A549 (cell line): ENCODE results near the gene GALNT18. TPM values are rescaled to one million over a fixed set of nuclear protein-coding genes. Genes with fewer than 3 reads are reported as not detected.

Experiments
- ATAC-seq, 2 experiments: fragments of 200-7000 bp in 1 of 2; fragments of >200 bp in 1 of 2; cut with Nextera tagmentation in 1 of 2; cut with Tn5 transposase in 1 of 2; 3 replicates each; pipeline versions ENCODE4 v1.8.0 to v1.9.1; 2018 to 2020; ENCODE audit warnings: mild to moderate bottlenecking in 1 of 2, moderate library complexity in 1 of 2
- CTCF ChIA-PET: fragments of 300-600 bp; sonication (Branson Sonifier 250); formaldehyde crosslinking; extraction: SDS; loops from one replicate; lab custom pipeline; 2021; ENCODE audit warnings: antibody characterized with exemption, inconsistent platforms; lab: Yijun Ruan, JAX
- POLR2A ChIA-PET: fragments of 350-600 bp; formaldehyde crosslinking; extraction: SDS; loops from one replicate; lab custom pipeline; 2021; ENCODE audit warnings: antibody characterized with exemption, inconsistent platforms; lab: Yijun Ruan, JAX
- DNase-seq, 2 experiments: peaks; one replicate each; pipeline versions ENCODE4 v3.0.0 to v3.0.0-alpha.2; 2011 to 2016; ENCODE audit warnings: low read depth in 1 of 2, low spot score in 1 of 2
- FAIRE-seq: peaks from 2 replicates; lab custom pipeline; 2011; peaks lifted over from hg19 to GRCh38; lab: Jason Lieb, UNC
- H3K27ac ChIP-seq, 2 experiments: fragments of >200 bp; sonication (Bioruptor Twin); formaldehyde crosslinking; 3 replicates each; pipeline ENCODE4 v1.5.1; 2016 to 2017
- H3K4me1 ChIP-seq: fragments of >200 bp; sonication (Bioruptor Twin); formaldehyde crosslinking; 3 replicates; pipeline ENCODE4 v1.6.1; 2016
- H3K4me2 ChIP-seq: fragments of >200 bp; sonication (Bioruptor Twin); formaldehyde crosslinking; 3 replicates; pipeline ENCODE4 v1.6.1; 2016
- H3K4me3 ChIP-seq: fragments of >200 bp; sonication (Bioruptor Twin); formaldehyde crosslinking; 3 replicates; pipeline ENCODE4 v1.5.1; 2016
- H3K9me3 ChIP-seq: fragments of >200 bp; sonication (Bioruptor Twin); formaldehyde crosslinking; 3 replicates; pipeline ENCODE4 v1.6.1; 2016
- BCL3 ChIP-seq: fragments of >200 bp; sonication (Bioruptor Twin); formaldehyde crosslinking; IDR thresholded peaks from 3 replicates; pipeline ENCODE4 v1.6.1; 2016
- CEBPB ChIP-seq, 2 experiments: fragments of >200 bp in 1 of 2; sonication (Bioruptor Twin) in 1 of 2; formaldehyde crosslinking in 1 of 2; IDR thresholded peaks; 2 replicates each; pipeline ENCODE4 v1.6.1; 2012 to 2016
- CHD2 ChIP-seq: fragments of 150-350 bp; IDR thresholded peaks from 2 replicates; pipeline ENCODE4 v1.6.1; 2014; ENCODE audit warnings: low read length; ENCODE audit not compliant: partially characterized antibody
- CHD4 ChIP-seq: fragments of 200-600 bp; sonication (generic); IDR thresholded peaks from 2 replicates; pipeline ENCODE4 v1.6.1; 2016; ENCODE audit warnings: antibody characterized with exemption, mild to moderate bottlenecking, borderline replicate concordance
- E2F6 ChIP-seq: IDR thresholded peaks from 2 replicates; pipeline ENCODE4 v1.6.1; 2012; ENCODE audit warnings: low read depth, borderline replicate concordance
- ESRRA ChIP-seq: fragments of 150-350 bp; IDR thresholded peaks from 2 replicates; pipeline ENCODE4 v1.6.1; 2014; ENCODE audit warnings: mild to moderate bottlenecking, low read length, borderline replicate concordance
- GATA3 ChIP-seq: IDR thresholded peaks from 2 replicates; pipeline ENCODE4 v1.6.1; 2012; ENCODE audit warnings: borderline replicate concordance
- HOXA7 ChIP-seq: fragments of 250-450 bp; sonication (Bioruptor Pico); IDR thresholded peaks from 2 replicates; pipeline ENCODE4 v1.5.0; 2020; ENCODE audit warnings: mild to moderate bottlenecking, moderate library complexity
- KDM1A ChIP-seq: fragments of 200-600 bp; sonication (generic); IDR thresholded peaks from 2 replicates; pipeline ENCODE4 v1.6.1; 2016; ENCODE audit warnings: low read depth, mild to moderate bottlenecking
- KDM5A ChIP-seq: fragments of 200-600 bp; sonication (generic); IDR thresholded peaks from 2 replicates; pipeline ENCODE4 v1.6.1; 2016; ENCODE audit warnings: antibody characterized with exemption, mild to moderate bottlenecking
- MAZ ChIP-seq: fragments of 150-350 bp; IDR thresholded peaks from 2 replicates; pipeline ENCODE4 v1.6.1; 2014; ENCODE audit warnings: antibody characterized with exemption, low read depth, low read length, borderline replicate concordance
- NR3C1 ChIP-seq: fragments of >200 bp; sonication (Bioruptor Twin); formaldehyde crosslinking; IDR thresholded peaks from 3 replicates; pipeline ENCODE4 v1.6.1; 2017
- PBX3 ChIP-seq: IDR thresholded peaks from 2 replicates; pipeline ENCODE4 v1.6.1; 2012
- POLR2A ChIP-seq: IDR thresholded peaks from 2 replicates; pipeline ENCODE4 v1.6.1; 2012; ENCODE audit warnings: mild to moderate bottlenecking, low read length
- POLR2AphosphoS2 ChIP-seq: conservative IDR thresholded peaks from 2 replicates; pipeline ENCODE4 v1.6.1; 2012; ENCODE audit warnings: low read length, improper control_type of control experiment, inconsistent platforms
- RAD21 ChIP-seq, 2 experiments: fragments of >200 bp in 1 of 2; sonication (Bioruptor Twin) in 1 of 2; formaldehyde crosslinking in 1 of 2; IDR thresholded peaks in 1 of 2; conservative IDR thresholded peaks in 1 of 2; 2 replicates in 1 of 2; 3 replicates in 1 of 2; pipeline ENCODE4 v1.6.1; 2012 to 2018; ENCODE audit warnings: inconsistent platforms in 1 of 2
- RNF2 ChIP-seq: fragments of 200-600 bp; sonication (generic); IDR thresholded peaks from 2 replicates; pipeline ENCODE4 v1.6.1; 2016; ENCODE audit warnings: low read depth, mild to moderate bottlenecking, antibody characterized with exemption, moderate library complexity, borderline replicate concordance
- USF2 ChIP-seq: fragments of 450-650 bp; IDR thresholded peaks from 2 replicates; pipeline ENCODE4 v1.6.1; 2014; ENCODE audit warnings: antibody characterized with exemption
- WGBS: methylation state at CpG from one replicate; pipeline ENCODE4 v1.1.6; 2017; ENCODE audit errors: missing lambda C conversion rate; 5-methylcytosine and 5-hydroxymethylcytosine counted together
- polyA plus RNA-seq, 4 experiments: library from polyadenylated mRNA; depleted of rRNA in 3 of 4; stranded (reverse); fragments of >200 nt; fragmentation: RNase III in 1 of 4; extraction: RNeasy Plus Mini Kit Qiagen cat#74134 plus additional on column Dnase treatment in 1 of 4; gene quantifications; 2 replicates in 3 of 4; 3 replicates in 1 of 4; pipeline ENCODE4 v1.2.3, GENCODE V29; 2011 to 2017
- TF ChIP-seq, protein P1 (sequence below): IDR thresholded peaks from 2 replicates; pipeline ENCODE4 v1.6.1; 2012

The GALNT18 gene
- polyA plus RNA-seq, 2 of the 4 experiments (the other 2 are of a cell fraction), result 6.7 to 16.1 TPM

- Histone ChIP-seq H3K4me3 (no peak overlapping the region), H3K4me1 (no peaks in the 10 kb centered on the region), H3K27ac (no peak overlapping the region), H3K9me3 (no peaks in the 10 kb centered on the region), H3K4me2 (no peak overlapping the region)
- TF ChIP-seq ESRRA (no peak), USF2 (no peak), MAZ (no peak), CHD4 (no peak), CHD2 (no peak), RAD21 (conservative IDR thresholded peaks at IDR 0.05 in 1 of 2, IDR thresholded peaks at IDR 0.05 in 1 of 2) (no peak), CEBPB (IDR thresholded peaks at IDR 0.05) (no peak), PBX3 (no peak), NR3C1 (no peak), HOXA7 (no peak), POLR2AphosphoS2 (no peak), E2F6 (no peak)
- WGBS, result 83% methylated on average over 13 of the region's 13 CpGs
- CTCF ChIA-PET, result interaction anchor here (1.1 to 1.3 kb wide), 2 partner anchors 34 to 277 kb away, joined by 3 read pairs; no protein-coding TSS in a partner anchor
- POLR2A ChIA-PET, result no interaction called here
- FAIRE-seq (no peak), ATAC-seq (no peak), DNase-seq (no peak)
These were observed 100.4 kb downstream of the GALNT18 start for GRCh38 chr11:11521306-11522002.

DNA sequence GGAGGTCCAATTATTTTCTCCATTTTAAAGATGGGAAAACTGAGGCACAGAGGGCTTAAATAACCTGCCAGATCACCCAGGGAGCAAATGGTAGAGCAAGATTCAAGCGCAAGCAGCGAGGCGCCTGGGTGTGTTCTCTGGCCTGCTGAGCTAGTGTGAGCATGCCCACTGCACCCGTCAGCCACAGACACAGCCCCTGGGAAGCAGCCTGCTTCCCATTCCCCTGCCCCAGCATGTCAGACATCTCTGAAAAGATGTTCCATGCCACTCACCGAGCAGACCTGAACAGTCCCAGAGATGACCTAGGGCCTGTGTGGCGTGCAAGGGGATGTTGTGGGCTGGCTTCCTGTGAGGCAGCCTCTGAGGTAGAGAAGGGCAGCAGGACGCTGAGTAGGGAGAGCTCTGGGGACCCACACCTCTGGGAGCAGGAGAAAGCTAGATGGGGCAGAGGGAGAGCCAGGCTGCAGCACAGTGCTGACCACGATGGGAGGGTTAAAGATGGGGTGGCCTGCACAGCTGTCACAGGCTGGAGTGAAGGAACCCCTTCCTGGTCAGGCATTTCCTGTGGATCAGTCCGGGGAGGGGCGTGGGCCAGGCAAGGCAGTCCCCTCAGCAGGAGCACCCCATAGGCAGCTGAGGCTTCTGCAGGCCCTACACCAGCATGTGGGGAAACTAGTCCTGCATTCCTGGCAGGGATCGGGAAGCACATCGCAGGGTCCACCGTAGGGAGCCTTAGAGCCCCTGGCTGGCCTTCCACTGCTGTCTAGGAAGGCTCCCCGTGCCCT is 101.4 kb downstream of the GALNT18 start:
- H3K4me2 ChIP-seq, result no peak overlapping the region
- FAIRE-seq (no peak), ATAC-seq (no peak)

More for the DNA sequence above, 101.4 kb downstream of the GALNT18 start:
- H3K4me3 ChIP-seq, result no peak overlapping the region
- H3K27ac ChIP-seq, result no peak overlapping the region
- TF ChIP-seq BCL3 (no peak), KDM1A (no peak), RNF2 (no peak), KDM5A (no peak), GATA3 (no peak), CHD4 (no peak), POLR2A (no peak), MAZ (no peak)
- TF ChIP-seq, protein P1, sequence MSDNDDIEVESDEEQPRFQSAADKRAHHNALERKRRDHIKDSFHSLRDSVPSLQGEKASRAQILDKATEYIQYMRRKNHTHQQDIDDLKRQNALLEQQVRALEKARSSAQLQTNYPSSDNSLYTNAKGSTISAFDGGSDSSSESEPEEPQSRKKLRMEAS, result no peak
- H3K4me1 ChIP-seq, result no peaks in the 10 kb centered on the region
- no peak for DNase-seq
- ChIA-PET POLR2A (no interaction called here), CTCF (interaction anchor here (1.0 to 1.3 kb wide), 5 partner anchors 13 to 278 kb away, joined by 3 to 4 read pairs (median 3); no protein-coding TSS in a partner anchor)
- WGBS, result 85% methylated on average over 12 of the region's 14 CpGs
- no peaks in the 10 kb centered on the region for H3K9me3 ChIP-seq
